LNCAP (cell line): ENCODE data around the gene ST6GALNAC6.

ENCODE experiments used
- CTCF ChIP-seq: fragments of 450-650 bp; IDR thresholded peaks from 2 replicates; pipeline ENCODE4 v1.5.1; 2017; ENCODE audit warnings: mild to moderate bottlenecking

ST6GALNAC6 gene, protein sequence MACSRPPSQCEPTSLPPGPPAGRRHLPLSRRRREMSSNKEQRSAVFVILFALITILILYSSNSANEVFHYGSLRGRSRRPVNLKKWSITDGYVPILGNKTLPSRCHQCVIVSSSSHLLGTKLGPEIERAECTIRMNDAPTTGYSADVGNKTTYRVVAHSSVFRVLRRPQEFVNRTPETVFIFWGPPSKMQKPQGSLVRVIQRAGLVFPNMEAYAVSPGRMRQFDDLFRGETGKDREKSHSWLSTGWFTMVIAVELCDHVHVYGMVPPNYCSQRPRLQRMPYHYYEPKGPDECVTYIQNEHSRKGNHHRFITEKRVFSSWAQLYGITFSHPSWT

GRCh38 chr9:127899128-127899943, at the start of gene ST6GALNAC6:
ST6GALNAC6 (minus strand) TSS chr9:127899603; CDS start chr9:127897981, 1,622 bp downstream.
- TF ChIP-seq CTCF: no peak

- no peak for TF ChIP-seq CTCF
These were observed 48.7 kb upstream of the ST6GALNAC6 start for GRCh38 chr9:127947841-127948710.

GRCh38 chr9:127946728-127947127, 47.3 kb upstream of the ST6GALNAC6 start:
- TF ChIP-seq CTCF: no peak

DNA sequence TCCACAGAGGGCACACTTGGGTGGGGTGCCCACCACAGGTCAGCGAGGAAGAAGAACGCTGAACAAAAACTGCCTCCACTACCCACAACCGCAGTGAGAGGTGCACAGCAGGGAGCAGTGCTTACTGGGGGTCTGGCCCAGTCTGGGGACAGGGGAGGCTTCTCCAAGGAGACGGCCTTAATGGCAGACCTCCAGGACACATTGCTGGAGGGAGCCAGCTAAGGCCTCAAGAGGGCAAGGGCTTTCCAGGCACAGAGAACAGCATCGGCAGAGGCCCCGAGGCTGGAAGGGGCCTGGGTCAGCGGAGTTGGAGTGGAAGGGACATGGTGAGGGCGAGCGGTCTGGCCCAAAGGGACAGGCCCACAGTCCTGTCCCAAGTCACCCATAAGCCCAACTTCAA, 46.5 kb upstream of the ST6GALNAC6 start:
- TF ChIP-seq CTCF: no peak

DNA sequence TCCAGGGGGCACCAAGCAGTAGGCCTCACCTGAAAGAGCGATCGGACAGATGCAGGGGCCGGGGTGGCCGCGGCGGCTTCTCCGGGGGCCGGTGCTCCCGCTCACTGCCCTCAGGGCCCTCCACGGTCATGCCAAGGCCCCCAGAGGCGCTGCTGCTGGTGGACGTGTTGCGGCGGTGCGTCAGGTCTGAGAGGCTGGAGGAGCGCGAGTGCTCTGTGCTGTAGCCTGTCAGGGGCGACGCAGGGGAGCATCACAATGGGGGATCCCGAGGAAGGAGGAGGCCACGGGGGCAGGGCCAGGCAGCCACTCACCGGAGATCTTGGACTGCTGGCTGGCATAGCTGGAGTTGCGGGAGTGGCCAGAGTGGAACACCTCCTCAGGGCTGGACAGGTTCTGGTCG, 45.9 kb upstream of the ST6GALNAC6 start:
- TF ChIP-seq CTCF: no peak

GRCh38 chr9:127944586-127945218, 45.3 kb upstream of the ST6GALNAC6 start:
- TF ChIP-seq CTCF: no peak

DNA sequence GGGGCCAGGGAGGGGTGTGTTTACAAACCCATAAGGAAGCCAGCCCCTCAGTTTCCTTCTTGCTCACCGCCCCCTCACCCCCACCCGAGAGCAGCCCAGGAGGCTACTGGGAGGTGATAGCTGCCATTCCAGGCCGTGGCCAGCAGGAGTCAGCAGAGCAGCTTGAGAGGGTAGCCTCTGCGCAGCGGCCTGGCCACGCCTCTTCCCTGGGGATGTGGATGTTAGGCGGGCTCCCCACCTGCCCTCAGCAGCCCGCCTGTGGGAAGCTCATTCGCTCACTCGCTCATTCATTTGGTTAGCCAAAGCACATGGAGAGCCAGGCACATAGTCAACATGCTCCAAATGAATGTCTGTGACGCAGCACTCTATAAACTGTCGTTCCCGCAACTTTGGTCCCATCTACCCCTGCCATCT, 44.3 kb upstream of the ST6GALNAC6 start:
- peak; percentile 92 for TF ChIP-seq CTCF
